Body of pancreas (tissue), 4 donors: ENCODE data around the gene NMS.

Experiments used
- CTCF ChIP-seq, 7 experiments: fragments of 450-650 bp in 4 of 7; fragments of 200-600 bp in 3 of 7; sonication (generic) in 3 of 7; IDR thresholded peaks; one replicate each; pipeline ENCODE4 v1.5.1; 2016 to 2019; ENCODE audit warnings: antibody characterized with exemption in 7 of 7
- POLR2A ChIP-seq, 3 donors: fragments of 450-650 bp; IDR thresholded peaks; one replicate each; pipeline ENCODE4 v1.6.1; 2016; ENCODE audit warnings: antibody characterized with exemption in 3 of 3, mild to moderate bottlenecking in 2 of 3

GRCh38 chr2:100422320-100423055 lies 47.8 kb upstream of the NMS start:
- TF ChIP-seq CTCF (IDR thresholded peaks at IDR 0.05) (peak in 6 of 7 experiments; percentile 34 to 45 (median 39)), POLR2A (IDR thresholded peaks at IDR 0.05) (no peak)
